SU-DHL-6 (cell line): ENCODE measurements around the gene MIA3.
"Not testable (repeated sequence)": the region's sequence is repeated elsewhere in the genome, so short reads cannot be mapped to it uniquely, and the experiment has no call there.

ENCODE experiments used
- H2AFZ ChIP-seq: fragments of 200-600 bp; sonication (generic); 2 replicates; pipeline ENCODE4 v1.6.1; 2014; ENCODE audit warnings: low read depth, mild to moderate bottlenecking, moderate library complexity, mixed read lengths, antibody characterized with exemption, low read length; ENCODE audit not compliant: severe bottlenecking
- H3F3A ChIP-seq: fragments of 200-600 bp; shearing (Covaris generic); 2 replicates; pipeline ENCODE4 v1.6.0; 2016; ENCODE audit warnings: antibody characterized with exemption, mild to moderate bottlenecking; ENCODE audit not compliant: insufficient read depth
- H3K27ac ChIP-seq: fragments of 200-600 bp; sonication (generic); 2 replicates; pipeline ENCODE4 v1.5.1; 2016; ENCODE audit warnings: low read depth, mild to moderate bottlenecking, low read length, moderate library complexity, mixed read lengths
- H3K27me3 ChIP-seq: fragments of 200-600 bp; sonication (generic), shearing (Covaris generic); 2 replicates; pipeline ENCODE4 v1.6.0; 2014; ENCODE audit warnings: mild to moderate bottlenecking, low read length
- H3K36me3 ChIP-seq: fragments of 200-600 bp; sonication (generic); 2 replicates; pipeline ENCODE4 v1.6.1; 2014; ENCODE audit warnings: mild to moderate bottlenecking, low read length, mixed read lengths
- H3K4me2 ChIP-seq: fragments of 300-600, 200-600 bp; shearing (Covaris generic), sonication (generic); 2 replicates; pipeline ENCODE4 v1.6.0; 2014; ENCODE audit warnings: low read length, low read depth, mild to moderate bottlenecking; ENCODE audit not compliant: poor library complexity, severe bottlenecking
- H3K4me3 ChIP-seq: fragments of 200-600 bp; sonication (generic); 2 replicates; pipeline ENCODE4 v1.5.1; 2014; ENCODE audit warnings: antibody characterized with exemption, low read length, mild to moderate bottlenecking, mixed read lengths; ENCODE audit not compliant: insufficient read depth, poor library complexity, severe bottlenecking
- H3K79me2 ChIP-seq: fragments of 200-600 bp; sonication (generic); 2 replicates; pipeline ENCODE4 v1.6.1; 2014; ENCODE audit warnings: mild to moderate bottlenecking, low read length, moderate library complexity; ENCODE audit not compliant: insufficient read depth
- H3K9ac ChIP-seq: fragments of 200-600 bp; sonication (generic); 2 replicates; pipeline ENCODE4 v1.7.0; 2014; ENCODE audit warnings: mild to moderate bottlenecking, low read length
- H3K9me2 ChIP-seq: fragments of 200-600 bp; sonication (generic); replicated peaks from 2 replicates; pipeline ENCODE4 v1.6.1; 2014; ENCODE audit warnings: low read length; ENCODE audit not compliant: insufficient read depth
- H3K9me3 ChIP-seq: fragments of 200-600 bp; sonication (generic); 2 replicates; pipeline ENCODE4 v1.6.1; 2014; ENCODE audit warnings: low read length, mixed read lengths; ENCODE audit not compliant: insufficient read depth
- H4K20me1 ChIP-seq: fragments of 200-600 bp; sonication (generic); 2 replicates; pipeline ENCODE4 v1.6.1; 2014; ENCODE audit warnings: low read depth, mild to moderate bottlenecking, antibody characterized with exemption, low read length, moderate library complexity, mixed read lengths
- CTCF ChIP-seq: fragments of 200-600 bp; sonication (generic); IDR thresholded peaks from one replicate; pipeline ENCODE4 v1.5.1; 2017; ENCODE audit warnings: antibody characterized with exemption, mild to moderate bottlenecking, low read length, moderate library complexity; ENCODE audit not compliant: insufficient read depth, poor library complexity, severe bottlenecking
- EZH2phosphoT487 ChIP-seq: fragments of 200-600 bp; sonication (generic), shearing (Covaris generic); conservative IDR thresholded peaks from 2 replicates; pipeline ENCODE4 v1.6.1; 2018; ENCODE audit warnings: mild to moderate bottlenecking, antibody characterized with exemption, low read length, moderate library complexity, mixed read lengths

MIA3 gene

GRCh38 chr1:222606757-222607156 lies 11.1 kb upstream of the MIA3 start:
- Histone ChIP-seq H3F3A (no peaks in the 10 kb centered on the region), H3K9me3 (no peaks in the 10 kb centered on the region), H3K36me3 (no peaks in the 10 kb centered on the region), H3K4me3 (no peak overlapping the region), H2AFZ (no peak overlapping the region), H3K4me2 (no peak overlapping the region), H3K27ac (no peak overlapping the region), H4K20me1 (no peaks in the 10 kb centered on the region), H3K9me2 (no peaks in the 10 kb centered on the region), H3K9ac (no peak overlapping the region), H3K79me2 (no peaks in the 10 kb centered on the region), H3K27me3 (no peaks in the 10 kb centered on the region)
- TF ChIP-seq EZH2phosphoT487 (no peak), CTCF (no peak)

- not testable (repeated sequence) for H3K79me2 ChIP-seq, H3K9me3 ChIP-seq, H3K4me2 ChIP-seq, H3K27ac ChIP-seq, H3K27me3 ChIP-seq, H2AFZ ChIP-seq, H3F3A ChIP-seq, H3K4me3 ChIP-seq, H3K9ac ChIP-seq, H3K9me2 ChIP-seq, H3K36me3 ChIP-seq, H4K20me1 ChIP-seq
These were observed 8.8 kb upstream of the MIA3 start for GRCh38 chr1:222609111-222609510.

GRCh38 chr1:222610728-222611127 lies 7.2 kb upstream of the MIA3 start:
- Histone ChIP-seq H3K36me3 (no peaks in the 10 kb centered on the region), H4K20me1 (no peaks in the 10 kb centered on the region), H3K9me3 (no peaks in the 10 kb centered on the region), H3K4me3 (no peak overlapping the region), H3F3A (no peaks in the 10 kb centered on the region), H3K27ac (no peak overlapping the region), H3K9ac (no peak overlapping the region), H3K79me2 (no peaks in the 10 kb centered on the region), H2AFZ (no peak overlapping the region), H3K27me3 (no peaks in the 10 kb centered on the region), H3K4me2 (no peak overlapping the region), H3K9me2 (no peaks in the 10 kb centered on the region)
- TF ChIP-seq EZH2phosphoT487 (no peak), CTCF (no peak)

- Histone ChIP-seq H3K79me2 (no peaks in the 10 kb centered on the region), H3K27me3 (no peaks in the 10 kb centered on the region), H3K36me3 (no peaks in the 10 kb centered on the region), H3F3A (0 out of 2 replicates have a peak, but pooled peaks cover 7% of the 10 kb centered on the region), H3K9ac (no peak overlapping the region), H3K4me2 (no peak overlapping the region), H3K9me2 (no peaks in the 10 kb centered on the region), H3K4me3 (no peak overlapping the region), H4K20me1 (no peaks in the 10 kb centered on the region), H2AFZ (no peak overlapping the region), H3K27ac (no peak overlapping the region), H3K9me3 (no peaks in the 10 kb centered on the region)
- TF ChIP-seq CTCF (no peak), EZH2phosphoT487 (no peak)
These were observed 4.3 kb upstream of the MIA3 start for GRCh38 chr1:222613627-222614026.
